ENCODE data around the gene RAP1GAP2. TPM values are rescaled to one million over a fixed set of nuclear protein-coding genes. Genes with fewer than 3 reads are reported as not detected.

The RAP1GAP2 gene
- total RNA-seq, 4 donors from 2014 or later = 1.5 to 23.1 (median 6.7) TPM

DNA sequence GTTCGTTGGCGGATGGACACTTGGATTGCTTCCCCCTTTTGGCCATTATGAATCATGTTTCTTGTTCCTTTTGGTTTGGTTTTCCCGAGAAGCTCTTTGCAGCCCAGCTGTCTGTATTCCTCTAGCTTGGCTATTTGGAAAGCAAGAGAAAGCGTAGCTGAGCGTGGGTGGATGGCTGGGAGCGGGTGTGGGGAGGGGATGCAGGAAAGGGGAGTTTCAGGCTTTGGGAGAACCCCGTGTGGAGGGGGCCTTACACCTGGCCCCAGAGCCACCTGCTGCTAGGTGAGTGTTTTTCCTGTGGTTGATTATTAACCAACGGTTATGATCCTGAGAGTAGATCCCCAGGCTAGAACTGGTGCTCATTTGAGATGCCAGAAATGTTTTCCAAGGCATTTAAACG lies 103.7 kb downstream of the RAP1GAP2 start:
- Histone ChIP-seq H3K4me1 (no peaks in the 10 kb centered on the region), H3K9me3 (no peaks in the 10 kb centered on the region), H3K4me3 (no peak overlapping the region), H3K27ac (no peak overlapping the region), H3K36me3 (no peaks in the 10 kb centered on the region), H3K27me3 (no peaks in the 10 kb centered on the region)
- TF ChIP-seq POLR2A (IDR thresholded peaks at IDR 0.05) = no peak
- TF ChIP-seq, protein P1, sequence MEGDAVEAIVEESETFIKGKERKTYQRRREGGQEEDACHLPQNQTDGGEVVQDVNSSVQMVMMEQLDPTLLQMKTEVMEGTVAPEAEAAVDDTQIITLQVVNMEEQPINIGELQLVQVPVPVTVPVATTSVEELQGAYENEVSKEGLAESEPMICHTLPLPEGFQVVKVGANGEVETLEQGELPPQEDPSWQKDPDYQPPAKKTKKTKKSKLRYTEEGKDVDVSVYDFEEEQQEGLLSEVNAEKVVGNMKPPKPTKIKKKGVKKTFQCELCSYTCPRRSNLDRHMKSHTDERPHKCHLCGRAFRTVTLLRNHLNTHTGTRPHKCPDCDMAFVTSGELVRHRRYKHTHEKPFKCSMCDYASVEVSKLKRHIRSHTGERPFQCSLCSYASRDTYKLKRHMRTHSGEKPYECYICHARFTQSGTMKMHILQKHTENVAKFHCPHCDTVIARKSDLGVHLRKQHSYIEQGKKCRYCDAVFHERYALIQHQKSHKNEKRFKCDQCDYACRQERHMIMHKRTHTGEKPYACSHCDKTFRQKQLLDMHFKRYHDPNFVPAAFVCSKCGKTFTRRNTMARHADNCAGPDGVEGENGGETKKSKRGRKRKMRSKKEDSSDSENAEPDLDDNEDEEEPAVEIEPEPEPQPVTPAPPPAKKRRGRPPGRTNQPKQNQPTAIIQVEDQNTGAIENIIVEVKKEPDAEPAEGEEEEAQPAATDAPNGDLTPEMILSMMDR (IDR thresholded peaks at IDR 0.05) = no peak
- no peak for DNase-seq
- intact Hi-C loops (cut with DNase I; ENCODE audit: low total_unique reads) = no loop called here

DNA sequence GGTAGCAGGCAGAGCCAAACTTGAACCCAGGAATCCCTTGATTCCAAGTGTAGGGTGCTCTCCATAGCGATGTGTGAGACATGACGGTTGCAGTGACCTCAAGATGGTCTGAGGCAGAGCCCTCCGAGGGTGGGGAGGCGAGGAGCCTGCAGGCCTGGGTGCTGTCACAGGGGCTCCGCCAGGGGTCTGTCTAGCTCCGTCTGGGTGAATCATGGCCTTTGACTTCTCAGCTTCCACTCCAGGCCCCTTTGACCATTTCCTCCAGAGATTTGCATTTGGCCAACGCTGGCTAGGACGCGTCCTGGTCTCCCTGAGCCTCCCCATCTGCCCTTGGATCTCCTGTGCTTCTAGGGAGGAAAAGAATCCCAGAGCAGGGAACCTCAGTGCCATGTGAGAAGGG lies 104.6 kb downstream of the RAP1GAP2 start:
- Histone ChIP-seq H3K4me1 (no peaks in the 10 kb centered on the region), H3K27me3 (no peaks in the 10 kb centered on the region), H3K36me3 (no peaks in the 10 kb centered on the region), H3K4me3 (no peak overlapping the region), H3K27ac (no peak overlapping the region), H3K9me3 (no peaks in the 10 kb centered on the region)
- no peak for DNase-seq
- TF ChIP-seq, protein P1 (IDR thresholded peaks at IDR 0.05) = no peak
- TF ChIP-seq POLR2A (IDR thresholded peaks at IDR 0.05) = no peak
- intact Hi-C loops (cut with DNase I; ENCODE audit: low total_unique reads) = no loop called here

DNA sequence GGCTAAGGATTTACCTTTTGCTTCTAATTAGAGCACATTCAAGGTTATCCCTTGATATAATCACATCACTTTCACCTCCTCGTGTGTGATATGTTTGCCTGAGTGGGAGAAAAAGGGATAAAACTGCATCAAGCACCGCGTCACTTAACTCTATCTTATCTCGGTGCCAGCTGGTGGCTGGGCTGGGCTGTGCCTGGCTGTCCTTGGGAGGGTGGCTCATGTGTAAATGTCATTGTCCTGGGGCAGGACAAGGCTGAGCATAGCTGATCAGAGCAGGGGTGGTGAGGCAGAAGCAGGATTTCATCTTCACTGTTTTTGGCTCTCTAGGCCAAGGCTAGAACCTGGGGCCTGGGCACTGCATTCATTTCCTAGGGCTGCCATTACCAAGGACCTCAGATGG lies 105.3 kb downstream of the RAP1GAP2 start:
- no peaks in the 10 kb centered on the region for H3K27me3 ChIP-seq
- no peak overlapping the region for H3K4me3 ChIP-seq
- H3K36me3 ChIP-seq = no peaks in the 10 kb centered on the region
- intact Hi-C loops (cut with DNase I; ENCODE audit: low total_unique reads) = no loop called here
- H3K27ac ChIP-seq = no peak overlapping the region
- DNase-seq = no peak
- H3K9me3 ChIP-seq = no peaks in the 10 kb centered on the region
- TF ChIP-seq, protein P1 (IDR thresholded peaks at IDR 0.05) = no peak
- TF ChIP-seq POLR2A (IDR thresholded peaks at IDR 0.05) = no peak
- no peaks in the 10 kb centered on the region for H3K4me1 ChIP-seq

DNA sequence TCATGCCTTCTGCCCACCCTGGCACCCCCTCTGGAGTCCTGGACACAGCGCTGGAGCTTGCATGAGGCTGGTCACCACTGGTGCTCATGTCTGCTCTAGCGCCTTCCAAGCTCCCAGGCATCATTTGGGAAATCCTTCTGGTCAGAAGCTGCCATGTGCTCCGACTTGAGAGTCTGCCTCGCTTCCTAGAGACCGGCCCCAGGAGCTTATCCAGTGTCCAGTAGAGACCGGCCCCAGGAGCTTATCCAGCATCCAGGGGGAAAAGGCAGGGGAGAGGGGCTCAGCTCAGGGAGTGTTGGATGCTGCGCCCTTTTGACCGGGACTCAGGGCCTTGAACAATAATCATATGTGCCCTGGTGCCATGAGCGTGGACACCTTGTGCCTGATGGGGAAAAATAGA lies 106.3 kb downstream of the RAP1GAP2 start:
- H3K27me3 ChIP-seq = no peaks in the 10 kb centered on the region
- no peaks in the 10 kb centered on the region for H3K9me3 ChIP-seq
- no peak overlapping the region for H3K4me3 ChIP-seq
- H3K4me1 ChIP-seq = no peaks in the 10 kb centered on the region
- H3K36me3 ChIP-seq = no peaks in the 10 kb centered on the region
- H3K27ac ChIP-seq = no peak overlapping the region
- DNase-seq = no peak
- TF ChIP-seq, protein P1 (IDR thresholded peaks at IDR 0.05) = no peak
- TF ChIP-seq POLR2A (IDR thresholded peaks at IDR 0.05) = no peak
- intact Hi-C loops (cut with DNase I; ENCODE audit: low total_unique reads) = no loop called here

DNA sequence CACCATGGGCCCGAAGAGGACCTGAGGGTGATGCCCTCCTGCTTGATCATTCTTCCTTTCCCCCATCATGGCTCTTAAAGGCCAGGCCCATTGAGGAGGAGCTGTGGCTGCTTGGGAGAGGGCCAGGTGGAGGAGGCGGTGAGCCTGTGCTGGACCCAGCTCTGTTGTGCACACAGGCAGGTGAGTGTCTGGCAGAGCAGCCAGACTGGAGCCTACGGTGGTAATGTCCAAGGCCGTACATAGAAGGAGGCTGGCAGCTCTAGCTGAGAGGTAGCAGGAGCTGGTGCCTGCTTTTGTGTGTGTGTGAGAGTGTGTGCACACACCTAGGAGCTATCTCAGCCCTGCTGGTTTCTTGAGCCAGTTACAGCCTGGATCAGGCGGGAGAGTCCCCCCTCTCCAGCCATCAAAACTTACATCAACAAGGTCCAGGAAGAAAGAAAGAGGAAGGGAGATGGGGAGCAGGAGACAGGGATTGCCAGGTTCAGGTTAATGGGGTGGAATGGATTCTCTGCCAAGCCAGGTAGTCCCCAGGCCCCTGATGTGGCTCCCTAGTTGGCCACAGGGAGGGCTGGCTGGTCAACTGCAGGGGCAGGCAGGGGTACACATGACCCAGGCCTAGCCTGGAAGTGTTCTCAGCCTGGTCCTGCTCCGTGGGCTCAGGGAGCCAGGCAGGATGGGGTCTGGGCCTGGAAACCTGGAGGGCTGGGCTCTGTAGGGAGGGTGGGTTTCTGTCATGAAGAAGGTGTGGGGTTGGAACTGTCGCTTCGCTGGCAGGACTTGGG lies 107.1 kb downstream of the RAP1GAP2 start:
- H3K27ac ChIP-seq = no peak overlapping the region
- intact Hi-C loops (cut with DNase I; ENCODE audit: low total_unique reads) = no loop called here
- no peak for DNase-seq

More for the DNA sequence above, 107.1 kb downstream of the RAP1GAP2 start:
- Histone ChIP-seq H3K4me1 (no peaks in the 10 kb centered on the region), H3K27me3 (no peaks in the 10 kb centered on the region), H3K36me3 (no peaks in the 10 kb centered on the region), H3K9me3 (no peaks in the 10 kb centered on the region), H3K4me3 (no peak overlapping the region)
- TF ChIP-seq, protein P1 (IDR thresholded peaks at IDR 0.05) = no peak
- no peak for TF ChIP-seq POLR2A (IDR thresholded peaks at IDR 0.05)

Data from uterus (tissue), 4 donors.